Testis (tissue), 2 donors: ENCODE results near the gene KLHL28.

Experiments used
- POLR2A ChIP-seq: fragments of 450-650 bp; IDR thresholded peaks from one replicate; pipeline ENCODE4 v1.6.1; 2017; ENCODE audit warnings: antibody characterized with exemption, mild to moderate bottlenecking, moderate library complexity
- TF ChIP-seq, protein P1 (sequence below), 3 experiments: fragments of 450-650 bp in 2 of 3; fragments of 200-600 bp in 1 of 3; sonication (generic) in 1 of 3; IDR thresholded peaks; one replicate each; pipeline ENCODE4 v1.5.1; 2016 to 2019; ENCODE audit warnings: antibody characterized with exemption in 3 of 3, mild to moderate bottlenecking in 2 of 3, moderate library complexity in 1 of 3

DNA sequence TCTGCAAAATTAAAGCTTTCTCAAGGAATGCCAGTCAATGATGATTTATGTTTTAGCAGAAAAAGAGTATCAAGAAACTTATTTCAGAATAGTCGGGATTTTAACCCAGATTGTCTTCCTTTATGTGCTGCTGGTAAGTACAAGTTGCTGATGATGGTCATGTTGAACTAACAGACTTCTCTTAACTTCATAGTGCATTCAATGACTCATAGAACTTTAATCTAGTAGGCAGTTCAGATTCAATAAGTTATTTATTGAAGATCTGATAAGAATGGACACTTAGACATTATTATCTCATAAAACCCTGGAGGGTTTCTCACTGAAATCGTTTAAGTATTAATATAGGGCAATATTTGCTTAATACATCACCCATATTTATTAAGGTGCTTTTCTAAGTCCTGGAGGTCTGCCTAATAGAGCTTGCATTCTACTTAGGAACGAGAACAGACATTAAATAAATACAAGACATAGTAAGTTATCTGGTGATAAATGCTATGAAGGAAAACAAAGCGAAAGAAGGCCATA lies 34.1 kb upstream of the KLHL28 start:
- TF ChIP-seq, protein P1, sequence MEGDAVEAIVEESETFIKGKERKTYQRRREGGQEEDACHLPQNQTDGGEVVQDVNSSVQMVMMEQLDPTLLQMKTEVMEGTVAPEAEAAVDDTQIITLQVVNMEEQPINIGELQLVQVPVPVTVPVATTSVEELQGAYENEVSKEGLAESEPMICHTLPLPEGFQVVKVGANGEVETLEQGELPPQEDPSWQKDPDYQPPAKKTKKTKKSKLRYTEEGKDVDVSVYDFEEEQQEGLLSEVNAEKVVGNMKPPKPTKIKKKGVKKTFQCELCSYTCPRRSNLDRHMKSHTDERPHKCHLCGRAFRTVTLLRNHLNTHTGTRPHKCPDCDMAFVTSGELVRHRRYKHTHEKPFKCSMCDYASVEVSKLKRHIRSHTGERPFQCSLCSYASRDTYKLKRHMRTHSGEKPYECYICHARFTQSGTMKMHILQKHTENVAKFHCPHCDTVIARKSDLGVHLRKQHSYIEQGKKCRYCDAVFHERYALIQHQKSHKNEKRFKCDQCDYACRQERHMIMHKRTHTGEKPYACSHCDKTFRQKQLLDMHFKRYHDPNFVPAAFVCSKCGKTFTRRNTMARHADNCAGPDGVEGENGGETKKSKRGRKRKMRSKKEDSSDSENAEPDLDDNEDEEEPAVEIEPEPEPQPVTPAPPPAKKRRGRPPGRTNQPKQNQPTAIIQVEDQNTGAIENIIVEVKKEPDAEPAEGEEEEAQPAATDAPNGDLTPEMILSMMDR (IDR thresholded peaks at IDR 0.05): no peak
- TF ChIP-seq POLR2A: no peak
